ENCODE results near the gene CDC45. TPM values are rescaled to one million over a fixed set of nuclear protein-coding genes. Genes with fewer than 3 reads are reported as not detected.

CDC45 gene
- total and polyA plus RNA-seq, 2 of the 13 experiments (the other 11 are each of a cell fraction or from before 2014, with no cell fraction given): 14.4 to 36.3 TPM

DNA sequence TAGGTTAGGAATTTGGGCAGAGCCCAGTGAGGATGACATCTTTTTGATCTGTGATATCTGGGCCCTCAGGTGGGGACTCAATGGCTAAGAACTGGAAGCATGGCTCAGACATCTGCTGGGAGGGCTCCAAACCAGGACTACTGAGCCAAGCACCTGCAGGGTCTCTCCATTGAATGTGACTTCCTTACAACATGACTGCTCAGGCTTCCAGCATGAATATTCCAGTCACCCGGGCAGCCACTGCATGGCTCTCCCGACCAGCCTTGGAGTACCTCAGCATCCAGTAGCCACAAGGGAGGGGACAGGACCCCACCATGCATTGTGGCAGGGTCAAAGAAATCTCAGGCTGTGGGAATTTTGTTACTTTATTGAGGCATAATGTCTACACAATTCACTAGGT lies 8.6 kb downstream of the CDC45 start:
- CTCF ChIA-PET (ENCODE audit: low intra/inter-chr PET ratio, low total read pairs): no interaction called here

More for the DNA sequence above, 8.6 kb downstream of the CDC45 start:
- intact Hi-C loops (cut with micrococcal nuclease; ENCODE audit: unreplicated experiment) (no loop called here), in situ Hi-C loops (cut with HindIII; ENCODE audit: extremely low pct_ligation_motif_present, low pct_unique_long_range_greater_than_20kb) (loop anchor here (10.0 kb wide), 1 partner anchor 57 kb away; no protein-coding TSS in a partner anchor)
- TF ChIP-seq FIP1L1 (IDR thresholded peaks at IDR 0.05; ENCODE audit: borderline replicate concordance, insufficient read depth, low read depth, low read length): no peak
- no peak for TF ChIP-seq REL (CRISPR knock-in tag; conservative IDR thresholded peaks at IDR 0.05)
- TF ChIP-seq DMAP1 (CRISPR knock-in tag; IDR thresholded peaks at IDR 0.05): no peak
- no peak for TF ChIP-seq E2F1 (CRISPR knock-in tag; IDR thresholded peaks at IDR 0.05)
- TF ChIP-seq MYNN (CRISPR knock-in tag; IDR thresholded peaks at IDR 0.05; ENCODE audit: low read depth): no peak
- TF ChIP-seq MXD1 (CRISPR knock-in tag; IDR thresholded peaks at IDR 0.05): no peak
- no peak for TF ChIP-seq ZMYM4 (CRISPR knock-in tag; IDR thresholded peaks at IDR 0.05)
- no peak for TF ChIP-seq MAFF (IDR thresholded peaks at IDR 0.05; ENCODE audit: low read depth, low read length)
- no peak for TF ChIP-seq FOXK1 (CRISPR knock-in tag; IDR thresholded peaks at IDR 0.05; ENCODE audit: borderline replicate concordance, low read depth)
- TF ChIP-seq ZNF572 (CRISPR knock-in tag; IDR thresholded peaks at IDR 0.05): no peak
- no peak for TF ChIP-seq SATB2 (CRISPR knock-in tag; IDR thresholded peaks at IDR 0.05)
- DNase-seq (ENCODE audit: low spot score): no peak
- no peaks in the 10 kb centered on the region for H3K27me3 ChIP-seq (ENCODE audit: control insufficient read depth in 1 of 2, insufficient read depth in 2 of 2, low read length in 2 of 2)
- no peak overlapping the region for H3K9ac ChIP-seq (ENCODE audit: insufficient read depth, low read depth, low read length)
- no peak overlapping the region for H3K4me2 ChIP-seq (ENCODE audit: low read depth, low read length)
- H3K79me2 ChIP-seq (ENCODE audit: insufficient read depth, low read length): no peaks in the 10 kb centered on the region
- no peak for FAIRE-seq
- H3K27ac ChIP-seq (ENCODE audit: extremely low read length, insufficient read depth, low read length): no peak overlapping the region
- no peak overlapping the region for H2AFZ ChIP-seq (ENCODE audit: low read length)
- no TSS peak for BruUV-seq (replicated peaks)
- POLR2A ChIA-PET: no interaction called here
- no peaks in the 10 kb centered on the region for H4K20me1 ChIP-seq (ENCODE audit: insufficient read depth, low read length)
- peaks cover 6 to 49% of the 10 kb centered on the region in 2 experiments for H3K36me3 ChIP-seq (replicated peaks in 1 of 2; ENCODE audit: control insufficient read depth in 1 of 2, insufficient read depth in 2 of 2, low read length in 2 of 2)
- no peak for ATAC-seq
- WGBS (ENCODE audit: low lambda C conversion rate): 100% methylated on average over 1 of the region's 2 CpGs
- no peak overlapping the region for H3K4me3 ChIP-seq (replicated peaks in 1 of 3; ENCODE audit: insufficient read depth in 1 of 3, low read depth in 2 of 3, low read length in 3 of 3)
- H3K9me3 ChIP-seq (ENCODE audit: low read length): no peaks in the 10 kb centered on the region
- H3K4me1 ChIP-seq (ENCODE audit: insufficient read depth, low read length): no peaks in the 10 kb centered on the region

All from HepG2 (cell line).